HG02884 (cell line): ENCODE results near the gene SPOCK1.
"Not testable (repeated sequence)": the region's sequence is repeated elsewhere in the genome, so short reads cannot be mapped to it uniquely, and the experiment has no call there.

Experiments
- ATAC-seq: cut with Tn5 transposase; IDR thresholded peaks from one replicate; pipeline ENCODE4 v1.9.1; 2021; ENCODE audit warnings: mild to moderate bottlenecking, moderate library complexity; ENCODE audit not compliant: unreplicated experiment

SPOCK1 gene

GRCh38 chr5:137269946-137270345 is 229.2 kb downstream of the SPOCK1 start:
- no peak for ATAC-seq

GRCh38 chr5:137269274-137269673 is 229.9 kb downstream of the SPOCK1 start:
- no peak for ATAC-seq

- ATAC-seq: no peak
These were observed 230.5 kb downstream of the SPOCK1 start for GRCh38 chr5:137268646-137269045.

GRCh38 chr5:137266186-137266585 is 232.9 kb downstream of the SPOCK1 start:
- no peak for ATAC-seq

DNA sequence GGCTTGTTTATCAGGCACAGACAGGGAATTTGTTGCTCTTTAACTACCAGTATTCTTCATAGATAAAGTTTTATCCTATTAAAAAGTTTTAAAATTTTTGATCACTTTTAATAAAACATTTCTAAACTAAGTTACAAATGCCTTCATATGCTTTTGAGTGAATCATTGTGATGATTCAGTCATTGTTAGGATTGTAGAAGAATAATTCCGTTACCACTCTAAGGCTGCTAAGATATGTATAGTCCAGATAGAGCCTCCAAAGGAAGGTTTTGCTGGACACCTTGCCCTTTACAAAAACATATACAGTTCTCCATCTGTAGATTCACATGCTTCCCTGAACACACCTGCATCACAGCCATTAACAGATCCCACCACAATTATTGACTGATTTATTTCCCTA is 233.7 kb downstream of the SPOCK1 start:
- no peak for ATAC-seq

- no peak for ATAC-seq
These were observed 234.6 kb downstream of the SPOCK1 start for GRCh38 chr5:137264573-137264972.

GRCh38 chr5:137264041-137264440 is 235.1 kb downstream of the SPOCK1 start:
- ATAC-seq: no peak

DNA sequence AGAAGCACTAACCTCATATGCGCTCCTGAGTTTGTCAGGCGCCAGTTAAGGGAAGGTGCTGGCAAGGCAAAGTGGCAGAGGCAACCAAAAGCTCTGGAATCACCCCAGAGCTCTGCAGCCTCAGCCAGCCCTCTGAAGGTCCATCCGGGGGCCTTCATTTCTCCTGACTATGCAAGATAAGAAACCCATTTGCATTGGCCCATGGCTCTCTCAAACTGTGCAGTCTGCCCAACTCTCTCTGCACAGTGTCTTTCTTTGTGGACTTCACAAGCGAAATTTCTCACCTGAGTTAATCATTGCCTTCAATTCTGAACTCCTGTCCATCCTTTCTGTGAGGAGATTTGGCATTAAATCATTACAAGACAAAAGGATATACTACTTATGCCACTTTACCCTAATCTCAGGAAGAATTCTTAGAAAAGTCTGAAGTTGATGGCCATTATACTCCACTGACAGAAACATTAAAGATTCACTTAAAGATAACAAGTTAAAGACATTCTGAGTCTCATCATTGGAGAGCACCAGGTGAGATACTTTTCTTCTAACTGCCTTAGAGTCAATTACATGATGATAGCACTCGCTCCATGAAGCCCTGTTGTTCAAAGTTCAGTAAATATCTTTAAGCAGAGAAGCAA is 235.6 kb downstream of the SPOCK1 start:
- no peak for ATAC-seq

- no peak for ATAC-seq
These were observed 236.3 kb downstream of the SPOCK1 start for GRCh38 chr5:137262818-137263217.

- ATAC-seq: no peak
These were observed 238.1 kb downstream of the SPOCK1 start for GRCh38 chr5:137260820-137261695.

DNA sequence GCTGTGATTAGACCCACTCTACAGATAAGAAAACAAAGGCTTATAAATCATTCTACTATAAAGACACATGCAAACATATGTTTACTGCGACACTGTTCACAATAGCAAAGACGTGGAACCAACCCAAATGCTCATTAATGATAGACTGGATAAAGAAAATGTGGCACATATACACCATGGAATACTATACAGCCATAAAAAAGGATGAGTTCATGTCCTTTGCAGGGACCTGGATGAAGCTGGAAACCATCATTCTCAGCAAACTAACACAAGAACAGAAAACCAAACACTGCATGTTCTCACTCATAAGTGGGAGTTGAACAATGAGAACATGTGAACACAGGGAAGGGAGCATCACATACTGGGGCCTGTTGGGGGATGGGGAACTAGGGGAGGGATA is 240.0 kb downstream of the SPOCK1 start:
- not testable (repeated sequence) for ATAC-seq

DNA sequence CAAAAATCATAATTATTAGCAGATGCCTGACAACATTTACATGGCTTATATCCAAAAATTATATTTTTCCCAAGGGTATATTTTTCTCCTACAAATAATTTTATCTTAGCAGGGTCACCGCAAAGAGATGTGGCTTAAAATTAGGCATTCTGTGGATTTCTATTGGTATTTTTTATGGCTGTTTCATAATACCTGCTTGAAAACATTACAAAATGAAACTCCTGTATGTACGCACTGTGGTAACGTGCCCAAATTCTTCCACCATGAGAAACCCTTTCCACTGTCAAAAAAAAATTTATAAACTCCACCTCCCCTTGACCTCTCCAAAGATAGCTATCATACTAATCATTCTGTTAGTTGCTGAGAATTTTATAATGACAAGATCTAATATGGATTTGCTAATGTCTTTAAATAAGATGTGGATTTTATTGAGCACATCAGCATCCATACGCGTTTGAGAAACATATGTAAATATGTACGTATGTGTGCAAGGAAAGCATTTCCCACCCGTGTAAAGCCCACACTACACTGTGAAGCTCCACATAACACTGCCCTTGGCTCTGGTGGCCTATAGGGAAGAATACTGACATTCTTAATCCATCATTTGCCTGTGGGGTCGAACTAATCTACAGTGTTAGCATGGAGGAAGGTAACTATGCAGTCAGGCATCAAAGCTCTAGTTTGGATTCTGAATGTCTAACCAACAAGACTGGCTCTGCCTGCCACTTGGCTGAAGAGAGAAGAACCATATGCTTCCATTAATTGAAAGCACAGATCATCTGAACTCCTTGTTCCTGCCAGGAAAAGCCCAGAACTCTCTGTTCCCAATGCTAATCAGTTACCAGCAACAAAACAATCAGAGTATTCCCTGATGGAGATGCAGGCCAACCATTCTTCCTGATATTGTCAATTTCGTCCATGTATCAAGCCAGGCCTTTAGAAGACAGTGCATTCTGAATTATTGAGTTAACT is 244.7 kb downstream of the SPOCK1 start:
- no peak for ATAC-seq

DNA sequence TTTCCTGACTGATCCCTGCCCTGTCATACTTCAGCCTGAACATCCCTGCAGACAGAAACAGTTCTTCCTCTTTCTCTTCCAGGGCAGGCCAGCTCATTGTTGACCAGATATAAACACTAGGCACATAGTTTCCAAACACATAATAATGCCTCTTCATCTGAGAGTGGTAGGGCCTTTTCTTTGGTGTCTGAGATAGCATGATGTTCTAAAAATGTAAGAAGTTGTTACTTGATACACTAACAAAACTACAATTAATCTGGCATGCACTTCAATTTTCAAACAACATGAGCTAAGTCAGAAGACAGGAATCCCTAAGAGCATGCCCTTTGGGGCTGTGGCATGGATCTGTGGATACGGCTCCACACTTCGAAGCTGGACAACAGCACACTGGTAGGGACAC is 246.6 kb downstream of the SPOCK1 start:
- no peak for ATAC-seq

DNA sequence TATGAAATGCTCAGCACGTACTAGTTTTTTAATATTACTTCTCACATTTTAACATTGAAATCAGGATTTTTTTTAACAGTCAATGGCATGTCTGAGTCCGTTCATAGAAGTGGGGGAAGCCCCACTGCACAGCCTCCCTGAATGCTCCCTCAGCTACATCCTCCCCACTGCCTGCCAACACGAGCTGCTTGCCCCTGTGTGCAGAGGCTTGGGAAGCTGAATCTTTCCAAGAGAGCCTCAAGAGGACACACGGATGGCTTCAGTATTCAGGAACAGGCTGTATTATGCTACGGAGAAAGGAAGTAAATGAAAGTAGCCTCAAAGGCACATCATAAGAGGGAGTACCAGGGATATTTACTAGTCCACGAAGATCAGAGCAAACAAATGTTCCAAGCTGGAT is 248.7 kb downstream of the SPOCK1 start:
- ATAC-seq: no peak

DNA sequence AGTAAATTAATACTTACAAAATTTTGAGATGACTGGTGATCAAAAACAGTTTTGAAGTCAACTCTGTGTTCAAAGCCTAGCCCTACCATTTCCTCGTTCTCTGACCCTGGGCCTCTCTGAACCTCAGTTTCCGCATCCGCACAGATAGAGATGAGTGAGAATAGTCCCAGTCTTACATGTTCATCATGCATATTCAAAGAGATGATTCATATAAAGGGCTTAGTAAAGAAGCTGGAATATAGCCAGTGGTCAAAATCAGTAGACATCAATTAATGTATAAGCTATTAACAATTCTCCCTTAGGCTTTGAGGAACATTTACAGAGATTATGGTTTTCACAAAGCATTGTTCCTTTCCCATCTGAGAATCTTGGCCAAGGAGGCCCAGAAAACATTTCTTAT is 250.6 kb downstream of the SPOCK1 start:
- ATAC-seq: no peak

DNA sequence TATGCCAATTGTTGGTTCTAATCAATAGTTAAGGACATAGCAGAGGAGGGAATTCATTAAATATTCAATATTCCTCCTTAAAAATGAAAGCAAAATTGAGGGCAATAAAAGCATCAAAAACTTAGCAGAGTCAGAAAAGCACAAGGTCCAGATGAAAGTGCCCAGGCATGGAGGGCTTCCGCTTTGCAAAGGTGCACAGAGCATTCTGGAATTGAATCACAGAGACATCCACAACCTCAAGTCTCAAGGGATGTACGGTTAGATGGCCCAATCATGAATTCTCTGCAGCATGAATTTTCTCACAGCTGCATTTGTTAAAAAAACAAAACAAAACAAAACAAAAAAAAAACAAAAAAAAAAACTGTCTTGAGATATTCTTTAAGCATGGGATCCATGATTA is 253.7 kb downstream of the SPOCK1 start:
- no peak for ATAC-seq

DNA sequence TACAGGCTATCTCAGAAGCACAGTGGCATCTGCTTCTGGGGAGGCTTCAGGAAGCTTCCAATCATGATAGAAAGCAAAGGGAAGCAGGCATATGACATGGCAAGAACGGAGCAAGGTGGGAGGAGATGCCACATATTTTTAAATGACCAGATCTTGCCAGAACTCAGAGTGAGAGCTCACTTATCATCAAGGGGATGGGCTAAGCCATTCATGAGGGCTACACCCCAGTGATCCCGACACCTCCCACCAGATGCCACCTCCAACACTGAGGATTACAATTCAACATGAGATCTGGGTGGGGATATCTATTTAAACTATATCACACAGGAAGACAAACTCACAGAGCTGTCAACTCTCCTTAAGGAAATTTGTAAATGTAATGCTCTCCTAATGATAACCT is 258.8 kb downstream of the SPOCK1 start:
- ATAC-seq: no peak

- ATAC-seq: no peak
These were observed 262.1 kb downstream of the SPOCK1 start for GRCh38 chr5:137236849-137237507.

GRCh38 chr5:137236252-137236651 is 262.9 kb downstream of the SPOCK1 start:
- no peak for ATAC-seq
